H1 (cell line): Measurements from ENCODE around the gene GSKIP. TPM values are rescaled to one million over a fixed set of nuclear protein-coding genes. Genes with fewer than 3 reads are reported as not detected.
A peak's percentile ranks its signal among the peaks of the same experiment; 100 is the strongest.

Source experiments
- CTCF ChIA-PET: fragments of 300-600 bp; sonication (Branson Sonifier 250); formaldehyde crosslinking; loops from one replicate; lab custom pipeline; 2021; ENCODE audit not compliant: partially characterized antibody; lab: Charles Lee
- POLR2A ChIA-PET: fragments of 300-600 bp; sonication (Branson Sonifier 250); formaldehyde crosslinking; loops from one replicate; lab custom pipeline; 2021; ENCODE audit warnings: inconsistent platforms; ENCODE audit not compliant: partially characterized antibody; lab: Charles Lee
- DNase-seq, 2 experiments: peaks; one replicate each; pipeline versions ENCODE4 v3.0.0 to v3.0.0-alpha.2; 2010 to 2022; ENCODE audit warnings: low spot score in 2 of 2, low read depth in 1 of 2, mixed read lengths in 1 of 2
- FAIRE-seq: peaks from 2 replicates; lab custom pipeline; 2011; peaks lifted over from hg19 to GRCh38; lab: Jason Lieb, UNC
- H2AFZ ChIP-seq: 2 replicates; pipeline ENCODE4 v1.8.1; 2012; ENCODE audit warnings: low read length, inconsistent platforms
- H2AK5ac ChIP-seq: 2 replicates; pipeline ENCODE4 v1.6.1; 2013; ENCODE audit warnings: low read depth, low read length
- H2BK120ac ChIP-seq: replicated peaks from 2 replicates; pipeline ENCODE3; 2013; ENCODE audit warnings: low read depth, low read length, inconsistent platforms
- H2BK12ac ChIP-seq: 2 replicates; pipeline ENCODE4 v1.6.1; 2013; ENCODE audit warnings: low read depth, low read length
- H2BK15ac ChIP-seq: 2 replicates; pipeline ENCODE4 v1.6.1; 2013; ENCODE audit warnings: low read length
- H2BK20ac ChIP-seq: 2 replicates; pipeline ENCODE4 v1.6.1; 2013; ENCODE audit warnings: low read length
- H2BK5ac ChIP-seq: 2 replicates; pipeline ENCODE4 v1.6.1; 2013; ENCODE audit warnings: low read depth, low read length
- H3K14ac ChIP-seq: 2 replicates; pipeline ENCODE4 v1.6.1; 2013; ENCODE audit warnings: inconsistent platforms; ENCODE audit not compliant: insufficient read length
- H3K18ac ChIP-seq: 2 replicates; pipeline ENCODE4 v1.6.1; 2013; ENCODE audit warnings: low read length; ENCODE audit errors: extremely low read depth
- H3K23ac ChIP-seq: 2 replicates; pipeline ENCODE4 v1.6.1; 2013; ENCODE audit warnings: inconsistent platforms; ENCODE audit not compliant: insufficient read length
- H3K23me2 ChIP-seq: 2 replicates; pipeline ENCODE4 v1.6.1; 2013; ENCODE audit warnings: low read depth, low read length
- H3K27ac ChIP-seq: 2 replicates; pipeline ENCODE4 v1.6.1; 2011; ENCODE audit warnings: low read depth, low read length, inconsistent platforms
- H3K27me3 ChIP-seq, 4 experiments: replicated peaks in 1 of 4; 1 replicate in 1 of 4; 2 replicates in 3 of 4; pipeline versions ENCODE4 v1.6.1 to v1.8.1; 2011 to 2013; ENCODE audit warnings: low read length in 3 of 4, mild to moderate bottlenecking in 3 of 4, inconsistent platforms in 2 of 4, mixed read lengths in 2 of 4, moderate library complexity in 1 of 4; ENCODE audit not compliant: control insufficient read depth in 3 of 4, insufficient read depth in 3 of 4; ENCODE audit errors: extremely low read depth in 1 of 4
- H3K36me3 ChIP-seq, 4 experiments: 2 replicates each; pipeline versions ENCODE4 v1.6.1 to v1.8.1; 2011 to 2013; ENCODE audit warnings: mild to moderate bottlenecking in 4 of 4, low read length in 3 of 4, moderate library complexity in 2 of 4, control low read depth in 1 of 4, inconsistent platforms in 1 of 4; ENCODE audit not compliant: insufficient read depth in 4 of 4, control insufficient read depth in 2 of 4
- H3K4ac ChIP-seq: replicated peaks from 2 replicates; pipeline ENCODE3; 2013; ENCODE audit warnings: low read length, low read depth, mixed read lengths, inconsistent platforms; ENCODE audit not compliant: insufficient read length
- H3K4me1 ChIP-seq, 4 experiments: replicated peaks in 1 of 4; 1 replicate in 1 of 4; 2 replicates in 3 of 4; pipeline versions ENCODE4 v1.6.1 to v1.8.1; 2011 to 2013; ENCODE audit warnings: low read length in 3 of 4, inconsistent platforms in 2 of 4, mixed read lengths in 1 of 4; ENCODE audit not compliant: insufficient read depth in 4 of 4, control insufficient read depth in 3 of 4
- H3K4me2 ChIP-seq, 2 experiments: 2 replicates each; pipeline versions ENCODE4 v1.6.1 to v1.8.1; 2011 to 2013; ENCODE audit warnings: low read depth in 2 of 2, low read length in 2 of 2, control low read depth in 1 of 2, inconsistent platforms in 1 of 2, mild to moderate bottlenecking in 1 of 2; ENCODE audit not compliant: insufficient read depth in 1 of 2
- H3K4me3 ChIP-seq, 4 experiments: fragments of 200-600, 300-600 bp in 1 of 4; sonication (generic), shearing (Covaris generic), sonication (Bioruptor Twin) in 1 of 4; 2 replicates each; pipeline versions ENCODE4 v1.5.1 to v1.8.1; 2011 to 2016; ENCODE audit warnings: low read length in 4 of 4, low read depth in 3 of 4, control low read depth in 2 of 4, inconsistent platforms in 2 of 4, mild to moderate bottlenecking in 2 of 4, mixed read lengths in 1 of 4, moderate library complexity in 1 of 4; ENCODE audit not compliant: insufficient read depth in 2 of 4; ENCODE audit errors: extremely low read depth in 1 of 4
- H3K56ac ChIP-seq: replicated peaks from 2 replicates; pipeline ENCODE3; 2013; ENCODE audit warnings: low read depth, mild to moderate bottlenecking, mixed read lengths, low read length, inconsistent platforms; ENCODE audit not compliant: insufficient read length
- H3K79me1 ChIP-seq: 2 replicates; pipeline ENCODE4 v1.6.1; 2013; ENCODE audit warnings: low read depth, low read length, control low read depth
- H3K79me2 ChIP-seq, 2 experiments: 2 replicates each; pipeline versions ENCODE4 v1.6.1 to v1.8.1; 2012 to 2013; ENCODE audit warnings: low read length in 2 of 2, mild to moderate bottlenecking in 2 of 2, inconsistent platforms in 1 of 2; ENCODE audit not compliant: insufficient read depth in 2 of 2, control insufficient read depth in 1 of 2
- H3K9ac ChIP-seq, 4 experiments: replicated peaks in 1 of 4; 1 replicate in 1 of 4; 2 replicates in 3 of 4; pipeline versions ENCODE4 v1.6.1 to v1.8.1; 2011 to 2013; ENCODE audit warnings: low read depth in 3 of 4, low read length in 3 of 4, control low read depth in 2 of 4, mild to moderate bottlenecking in 2 of 4, moderate library complexity in 2 of 4, inconsistent platforms in 1 of 4; ENCODE audit errors: extremely low read depth in 1 of 4
- H3K9me3 ChIP-seq, 2 experiments: 2 replicates each; pipeline versions ENCODE4 v1.6.1 to v1.8.1; 2012 to 2013; ENCODE audit warnings: mild to moderate bottlenecking in 2 of 2, moderate library complexity in 2 of 2, control low read depth in 1 of 2, inconsistent platforms in 1 of 2, low read depth in 1 of 2, low read length in 1 of 2, mixed read lengths in 1 of 2; ENCODE audit not compliant: insufficient read depth in 2 of 2
- H4K20me1 ChIP-seq, 2 experiments: replicated peaks in 1 of 2; 2 replicates each; pipeline versions ENCODE3 to v1.8.1; 2011 to 2013; ENCODE audit warnings: inconsistent platforms in 2 of 2, low read length in 2 of 2, mild to moderate bottlenecking in 1 of 2; ENCODE audit not compliant: insufficient read depth in 2 of 2, control insufficient read depth in 1 of 2
- H4K5ac ChIP-seq: 2 replicates; pipeline ENCODE4 v1.6.1; 2013; ENCODE audit warnings: low read length, low read depth, mixed read lengths, inconsistent platforms; ENCODE audit not compliant: insufficient read length
- H4K8ac ChIP-seq: 2 replicates; pipeline ENCODE4 v1.8.0; 2013; ENCODE audit warnings: mild to moderate bottlenecking, moderate library complexity, low read length, inconsistent platforms; ENCODE audit not compliant: insufficient read depth; ENCODE audit errors: extremely low read depth
- H4K91ac ChIP-seq: replicated peaks from 2 replicates; pipeline ENCODE3; 2013; ENCODE audit warnings: low read length, mixed read lengths, inconsistent platforms; ENCODE audit not compliant: insufficient read length
- CBX5 ChIP-seq: fragments of 300-800, 300-1000 bp; sonication (generic); IDR thresholded peaks from 2 replicates; pipeline ENCODE4 v1.7.1; 2016; ENCODE audit warnings: antibody characterized with exemption, low read length, low read depth
- CHD2 ChIP-seq: IDR thresholded peaks from 2 replicates; pipeline ENCODE4 v1.6.1; 2012; ENCODE audit warnings: low read length, improper control_type of control experiment
- EP300 ChIP-seq, 2 experiments: IDR thresholded peaks; 1 replicate in 1 of 2; 2 replicates in 1 of 2; pipeline ENCODE4 v1.6.1; 2011 to 2012; ENCODE audit warnings: low read depth in 2 of 2, low read length in 2 of 2, mild to moderate bottlenecking in 2 of 2, borderline replicate concordance in 1 of 2, inconsistent platforms in 1 of 2, moderate library complexity in 1 of 2
- EZH2 ChIP-seq: fragments of 200-600 bp; sonication (generic); IDR thresholded peaks from 2 replicates; pipeline ENCODE4 v1.7.1; 2012; ENCODE audit warnings: low read depth, mild to moderate bottlenecking, moderate library complexity, low read length, inconsistent platforms; ENCODE audit not compliant: severe bottlenecking
- HDAC6 ChIP-seq: IDR thresholded peaks from one replicate; pipeline ENCODE4 v1.7.1; 2012; ENCODE audit warnings: low read depth, mild to moderate bottlenecking, inconsistent platforms, low read length, moderate library complexity
- JUND ChIP-seq: IDR thresholded peaks from 2 replicates; pipeline ENCODE4 v1.6.1; 2011; ENCODE audit warnings: mild to moderate bottlenecking, improper control_type of control experiment, low read length
- KDM1A ChIP-seq: fragments of 200-600, 300-600 bp; sonication (generic); IDR thresholded peaks from 2 replicates; pipeline ENCODE4 v1.7.1; 2016; ENCODE audit warnings: mild to moderate bottlenecking, low read length, borderline replicate concordance
- NRF1 ChIP-seq: IDR thresholded peaks from 2 replicates; pipeline ENCODE4 v1.6.1; 2011; ENCODE audit warnings: mild to moderate bottlenecking, low read depth, low read length, improper control_type of control experiment
- POLR2A ChIP-seq, 2 experiments: IDR thresholded peaks; 1 replicate in 1 of 2; 2 replicates in 1 of 2; pipeline ENCODE4 v1.6.1; 2011; ENCODE audit warnings: low read depth in 2 of 2, low read length in 2 of 2, mild to moderate bottlenecking in 2 of 2; ENCODE audit errors: control extremely low read depth in 1 of 2
- POLR2AphosphoS5 ChIP-seq: IDR thresholded peaks from 2 replicates; pipeline ENCODE4 v1.6.1; 2011; ENCODE audit warnings: low read depth, low read length
- POU5F1 ChIP-seq: IDR thresholded peaks from 2 replicates; pipeline ENCODE4 v1.6.1; 2011; ENCODE audit warnings: low read depth, mild to moderate bottlenecking, low read length, moderate library complexity
- RXRA ChIP-seq: IDR thresholded peaks from 2 replicates; pipeline ENCODE4 v1.6.1; 2011; ENCODE audit warnings: low read depth, mild to moderate bottlenecking, low read length, moderate library complexity; ENCODE audit not compliant: insufficient read depth
- SIRT6 ChIP-seq: IDR thresholded peaks from one replicate; pipeline ENCODE4 v1.7.1; 2012; ENCODE audit warnings: low read length, inconsistent platforms
- TBP ChIP-seq: IDR thresholded peaks from 2 replicates; pipeline ENCODE4 v1.6.1; 2011; ENCODE audit warnings: low read depth, low read length, improper control_type of control experiment
- TCF12 ChIP-seq: IDR thresholded peaks from 2 replicates; pipeline ENCODE4 v1.6.1; 2011; ENCODE audit warnings: low read depth, mild to moderate bottlenecking, low read length
- TEAD4 ChIP-seq: IDR thresholded peaks from 2 replicates; pipeline ENCODE4 v1.6.1; 2012; ENCODE audit warnings: low read depth, low read length, inconsistent platforms, mixed read lengths
- whole genome bisulfite sequencing, 2 experiments: shearing (Covaris generic) in 1 of 2; methylation state at CpG; one replicate each; pipeline versions ENCODE4 v1.1.6 to v1.1.7; 2013 to 2015; ENCODE audit warnings: low lambda C conversion rate in 2 of 2, mixed read lengths in 2 of 2, inconsistent platforms in 1 of 2, low coverage in 1 of 2, missing lambda C conversion rate in 1 of 2; ENCODE audit not compliant: insufficient replicate concordance in 2 of 2, insufficient coverage in 1 of 2, insufficient read length in 1 of 2; ENCODE audit errors: extremely low coverage in 1 of 2, missing lambda C conversion rate in 1 of 2; 5-methylcytosine and 5-hydroxymethylcytosine counted together
- polyA plus RNA-seq, 7 experiments: library from polyadenylated mRNA; depleted of rRNA in 3 of 7; stranded (reverse) in 5 of 7; unstranded in 2 of 7; fragments of >200 nt in 5 of 7; fragments of 200-250 nt in 2 of 7; gene quantifications; 1 replicate in 5 of 7; 2 replicates in 1 of 7; 4 replicates in 1 of 7; pipeline versions ENCODE4 v1.2.1 to v1.2.3, GENCODE V29; 2011 to 2013; ENCODE audit warnings: missing spikeins in 2 of 7, mixed read lengths in 2 of 7
- total RNA-seq: library from RNA; stranded (reverse); fragmentation: NEBNext Ultra II Directional; extraction: Animal tissue kit (Norgen Biotek cat#: 25700); gene quantifications from 2 replicates; pipeline ENCODE4 v1.2.1, GENCODE V29; 2021

The GSKIP gene
- total and polyA plus RNA-seq, 2 of the 8 experiments (the other 6 are each of a cell fraction or from before 2014, with no cell fraction given) = 20.3 to 37.1 TPM

DNA sequence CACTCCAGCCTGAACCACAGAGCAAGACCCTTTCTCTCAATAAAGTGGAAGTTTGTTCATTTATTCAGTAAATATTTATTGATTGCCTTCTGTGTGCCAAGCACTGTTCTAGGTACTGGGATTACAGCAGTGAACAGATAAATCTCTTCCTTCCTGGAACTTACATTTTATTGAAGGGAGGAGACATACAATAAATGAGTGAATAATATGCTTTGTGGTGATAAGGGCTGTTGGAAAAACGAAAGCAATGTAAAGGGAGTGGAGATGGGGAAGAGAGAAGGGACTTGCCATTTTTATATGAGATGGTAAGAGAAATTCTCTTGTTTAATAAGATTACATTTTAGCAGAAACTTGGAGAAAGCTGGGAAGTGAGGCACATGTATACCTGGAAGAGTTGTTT, 1.6 kb downstream of the GSKIP start:
- Histone ChIP-seq H2BK20ac (no peak overlapping the region), H2BK5ac (no peak overlapping the region), H3K27ac (no peak overlapping the region), H3K4me2 (peak overlapping the region; percentile 83 to 87; a peak in 3 of 4 replicates), H3K4ac (no peak overlapping the region), H3K4me3 (peak overlapping the region in 2 of 4 experiments; percentile 89 to 92; a peak in 2 of 8 replicates), H2AFZ (no peak overlapping the region), H3K9me3 (peaks cover 0 to 8% of the 10 kb centered on the region in 2 experiments; a peak in 2 of 4 replicates), H4K5ac (no peak overlapping the region), H2BK15ac (no peak overlapping the region), H2BK12ac (no peak overlapping the region), H3K14ac (no peak overlapping the region), H4K20me1 (peaks cover 0 to 13% of the 10 kb centered on the region in 2 experiments), H3K79me1 (peaks cover 11% of the 10 kb centered on the region), H4K91ac (no peak overlapping the region), H3K9ac (no peak overlapping the region), H3K4me1 (peaks cover 0 to 10% (median 2%) of the 10 kb centered on the region in 4 experiments; a peak in 6 of 7 replicates), H3K23ac (no peak overlapping the region), H4K8ac (no peak overlapping the region), H3K79me2 (peaks cover 2 to 84% of the 10 kb centered on the region in 2 experiments), H3K56ac (no peak overlapping the region), H2AK5ac (no peak overlapping the region), H3K36me3 (peaks cover 0 to 3% (median 2%) of the 10 kb centered on the region in 4 experiments; a peak in 2 of 8 replicates), H3K23me2 (peaks cover 11% of the 10 kb centered on the region), H2BK120ac (no peak overlapping the region), H3K18ac (no peak overlapping the region), H3K27me3 (no peaks in the 10 kb centered on the region)
- 93% methylated on average over 1 of the region's 1 CpG; no CpG with 5 or more reads in 1 of the 2 experiments for WGBS, 2 experiments
- ChIA-PET POLR2A (interaction anchor here (1.1 kb wide), 1 partner anchor 25 kb away, joined by 3 read pairs; no protein-coding TSS in a partner anchor), CTCF (no interaction called here)
- DNase-seq (no peak), FAIRE-seq (no peak)
- TF ChIP-seq JUND (no peak), POLR2AphosphoS5 (no peak), KDM1A (no peak), RXRA (no peak), NRF1 (no peak), EZH2 (no peak), TBP (no peak), TCF12 (no peak), CHD2 (no peak), POLR2A (IDR thresholded peaks at IDR 0.05; ENCODE audit: control extremely low read depth in 1 of 2, low read depth in 2 of 2, low read length in 2 of 2) (no peak), SIRT6 (no peak), TEAD4 (no peak), EP300 (IDR thresholded peaks at IDR 0.05; ENCODE audit: borderline replicate concordance in 1 of 2, low read depth in 2 of 2, low read length in 2 of 2) (no peak), POU5F1 (no peak), HDAC6 (no peak), CBX5 (no peak)
